K562 (cell line): ENCODE data around the gene NACC1. TPM values are rescaled to one million over a fixed set of nuclear protein-coding genes. Genes with fewer than 3 reads are reported as not detected.

Source experiments
- ATAC-seq: fragments of 200-7000 bp; cut with Tn5 transposase; 3 replicates; pipeline ENCODE4 v1.9.1; 2020; ENCODE audit warnings: moderate library complexity
- BruUV-seq: library from RNA; stranded (reverse); fragments of 400-500 nt; replicated peaks from 2 replicates; lab custom pipeline; 2021; lab: Mats Ljungman, UMichigan
- CTCF ChIA-PET: fragments of 300-600 bp; formaldehyde crosslinking; extraction: SDS; loops from one replicate; lab custom pipeline; 2021; ENCODE audit warnings: low intra/inter-chr PET ratio; lab: Yijun Ruan, JAX
- POLR2A ChIA-PET: fragments of 300-600, 350-650 bp; sonication (Branson Sonifier 250); formaldehyde crosslinking; extraction: SDS; loops from one replicate; lab custom pipeline; 2021; ENCODE audit warnings: antibody characterized with exemption, inconsistent platforms; lab: Yijun Ruan, JAX
- DNase-seq, 4 experiments: peaks; one replicate each; pipeline versions ENCODE4 v3.0.0 to v3.0.0-alpha.2; 2011 to 2018; ENCODE audit warnings: low spot score in 3 of 4, mixed read lengths in 3 of 4; ENCODE audit errors: extremely low read depth in 1 of 4
- FAIRE-seq: peaks from 2 replicates; lab custom pipeline; 2011; peaks lifted over from hg19 to GRCh38; lab: Jason Lieb, UNC
- H2AFZ ChIP-seq: 2 replicates; pipeline ENCODE4 v1.6.0; 2011; ENCODE audit warnings: low read depth, low read length, control low read depth, inconsistent platforms
- H3K27ac ChIP-seq: fragments of 200-600 bp; 3 replicates; pipeline ENCODE4 v1.8.0; 2011; ENCODE audit warnings: low read depth, mild to moderate bottlenecking, control low read depth, inconsistent platforms, low read length, moderate library complexity, mixed read lengths; ENCODE audit errors: extremely low read depth
- H3K27me3 ChIP-seq, 2 experiments: fragments of 300-600 bp in 1 of 2; 2 replicates in 1 of 2; 3 replicates in 1 of 2; pipeline versions ENCODE4 v1.6.0 to v1.8.0; 2011; ENCODE audit warnings: inconsistent platforms in 2 of 2, low read length in 2 of 2, mild to moderate bottlenecking in 1 of 2, mixed read lengths in 1 of 2, moderate library complexity in 1 of 2; ENCODE audit not compliant: control insufficient read depth in 2 of 2, insufficient read depth in 2 of 2
- H3K36me3 ChIP-seq: fragments of 300-600 bp; 3 replicates; pipeline ENCODE4 v1.8.0; 2011; ENCODE audit warnings: mild to moderate bottlenecking, low read length, inconsistent platforms; ENCODE audit not compliant: control insufficient read depth, insufficient read depth
- H3K4me1 ChIP-seq, 2 experiments: fragments of 200-600 bp in 1 of 2; replicated peaks in 1 of 2; 2 replicates in 1 of 2; 3 replicates in 1 of 2; pipeline versions ENCODE4 v1.5.1 to v1.8.0; 2011; ENCODE audit warnings: inconsistent platforms in 2 of 2, low read length in 2 of 2, mild to moderate bottlenecking in 1 of 2, mixed read lengths in 1 of 2, moderate library complexity in 1 of 2; ENCODE audit not compliant: control insufficient read depth in 2 of 2, insufficient read depth in 2 of 2
- H3K4me2 ChIP-seq: 2 replicates; pipeline ENCODE4 v1.6.1; 2011; ENCODE audit warnings: low read length, control low read depth, inconsistent platforms, mixed read lengths; ENCODE audit not compliant: insufficient read depth
- H3K4me3 ChIP-seq: fragments of 200-600 bp; sonication (generic), shearing (Covaris generic); 2 replicates; pipeline ENCODE4 v1.5.1; 2016; ENCODE audit warnings: control low read depth, inconsistent platforms
- H3K79me2 ChIP-seq: fragments of 200-600 bp; 3 replicates; pipeline ENCODE4 v1.8.0; 2011; ENCODE audit warnings: low read length, inconsistent platforms; ENCODE audit not compliant: control insufficient read depth, insufficient read depth
- H3K9ac ChIP-seq, 2 experiments: 2 replicates each; pipeline versions ENCODE4 v1.6.0 to v1.6.1; 2011; ENCODE audit warnings: low read depth in 2 of 2, low read length in 2 of 2, control low read depth in 1 of 2, inconsistent platforms in 1 of 2, mild to moderate bottlenecking in 1 of 2, mixed read lengths in 1 of 2; ENCODE audit not compliant: insufficient read depth in 1 of 2
- H3K9me1 ChIP-seq: one replicate; pipeline ENCODE4 v1.6.0; 2011; ENCODE audit warnings: inconsistent platforms, mild to moderate bottlenecking, low read length, moderate library complexity; ENCODE audit not compliant: control insufficient read depth, insufficient read depth
- H3K9me3 ChIP-seq: replicated peaks from 2 replicates; pipeline ENCODE4 v1.5.1; 2011; ENCODE audit warnings: low read depth, low read length, inconsistent platforms; ENCODE audit not compliant: control insufficient read depth, insufficient read depth
- H4K20me1 ChIP-seq: replicated peaks from 2 replicates; pipeline ENCODE4 v1.6.1; 2011; ENCODE audit warnings: low read length, inconsistent platforms, mixed read lengths; ENCODE audit not compliant: control insufficient read depth, insufficient read depth
- ETV5 ChIP-seq: sonication (generic); formaldehyde crosslinking; IDR thresholded peaks from 2 replicates; pipeline ENCODE4 v1.4.0; 2020; ENCODE audit warnings: low read depth, mild to moderate bottlenecking, missing genetic modification reagents
- PHF20 ChIP-seq: fragments of 450-650 bp; IDR thresholded peaks from 2 replicates; pipeline ENCODE4 v1.6.1; 2018; ENCODE audit not compliant: partially characterized antibody
- RBM17 ChIP-seq: fragments of 200-400 bp; formaldehyde crosslinking; IDR thresholded peaks from 2 replicates; pipeline ENCODE4 v1.6.1; 2017; ENCODE audit warnings: low read depth, mild to moderate bottlenecking, low read length, borderline replicate concordance
- ZFX ChIP-seq: sonication (generic); formaldehyde crosslinking; IDR thresholded peaks from 2 replicates; pipeline ENCODE4 v1.8.0; 2022; ENCODE audit warnings: mild to moderate bottlenecking, missing genetic modification reagents, moderate library complexity
- ZKSCAN1 ChIP-seq: fragments of 150-350 bp; IDR thresholded peaks from 2 replicates; pipeline ENCODE4 v1.6.1; 2016; ENCODE audit warnings: low read depth, low read length
- WGBS: fragments of 100-300 bp; shearing (Covaris generic); methylation state at CpG from one replicate; pipeline ENCODE4 v1.1.6; 2016; ENCODE audit warnings: low coverage, mixed read lengths; ENCODE audit not compliant: insufficient coverage; ENCODE audit errors: missing lambda C conversion rate; 5-methylcytosine and 5-hydroxymethylcytosine counted together
- in situ Hi-C: fragments of 300-500 bp; cut with MboI; formaldehyde crosslinking; loops from 4 replicates; pipeline ENCODE4 v1.15.0; 2018; ENCODE audit warnings: inconsistent platforms, mixed read lengths
- intact Hi-C: fragments of 100-400 bp; cut with micrococcal nuclease; formaldehyde crosslinking; loops from 2 replicates; pipeline ENCODE4 v1.14.2; 2022
- polyA plus RNA-seq, 8 experiments: library from polyadenylated mRNA; depleted of rRNA in 4 of 8; stranded (reverse) in 5 of 8; unstranded in 3 of 8; fragments of >200 nt; fragmentation: Nextera tagmentation in 2 of 8; fragmentation: Illumina TruSeq in 1 of 8; extraction: Ambion mirVana in 2 of 8; extraction: Trizol in 1 of 8; gene quantifications; 2 replicates each; pipeline versions ENCODE4 v1.2.1 to v1.2.3, GENCODE V29; 2011 to 2014; ENCODE audit warnings: inconsistent platforms in 1 of 8, missing spikeins in 1 of 8
- total RNA-seq, 7 experiments: library from RNA; depleted of rRNA in 6 of 7; stranded (reverse); fragments of >200 nt in 6 of 7; fragmentation: Illumina TruSeq in 2 of 7; extraction: Trizol in 2 of 7; gene quantifications; 2 replicates each; pipeline versions ENCODE4 v1.2.1 to v1.2.3, GENCODE V29; 2011 to 2021; ENCODE audit warnings: low replicate concordance in 1 of 7

The NACC1 gene
- total and polyA plus RNA-seq, 9 of the 15 experiments (the other 6 are each of a cell fraction or from before 2014, with no cell fraction given) = 0.04 to 96.6 (median 25.8) TPM

GRCh38 chr19:13089857-13090507 is 28.1 kb upstream of the NACC1 start:
- WGBS = 89% methylated on average over 11 of the region's 12 CpGs
- ATAC-seq (no peak), DNase-seq (no peak), FAIRE-seq (no peak)
- Histone ChIP-seq H3K9me1 (no peaks in the 10 kb centered on the region), H3K4me2 (no peak overlapping the region), H3K4me1 (peaks cover 11 to 60% of the 10 kb centered on the region in 2 experiments), H3K4me3 (no peak overlapping the region), H3K9me3 (no peaks in the 10 kb centered on the region), H3K79me2 (no peaks in the 10 kb centered on the region), H3K27ac (no peak overlapping the region), H3K9ac (peak overlapping the region in 1 of 2 experiments; percentile 76; a peak in 1 of 4 replicates), H3K36me3 (peaks cover 7% of the 10 kb centered on the region; the same call in 1 of the 3 replicates), H2AFZ (no peak overlapping the region), H4K20me1 (no peaks in the 10 kb centered on the region), H3K27me3 (no peaks in the 10 kb centered on the region)
- in situ Hi-C loops (loop anchor here (5.0 kb wide), 1 partner anchor 113 kb away; no protein-coding TSS in a partner anchor), intact Hi-C loops (loop anchor here (5.0 kb wide), 1 partner anchor 58 kb away; no protein-coding TSS in a partner anchor)
- CTCF ChIA-PET = interaction anchor here (2.1 kb wide), 1 partner anchor 112 kb away, joined by 12 read pairs; no protein-coding TSS in a partner anchor
- TF ChIP-seq ZFX (CRISPR knock-in tag) (no peak), ZKSCAN1 (no peak), ETV5 (CRISPR knock-in tag) (no peak), RBM17 (no peak), PHF20 (no peak)
- POLR2A ChIA-PET = interaction anchor here (0.6 to 1.6 kb wide), 4 partner anchors 9 to 623 kb away, joined by 3 to 6 read pairs (median 4); no protein-coding TSS in a partner anchor
- no TSS peak for BruUV-seq
